ENCODE measurements around the gene SAV1.

Gene SAV1

DNA sequence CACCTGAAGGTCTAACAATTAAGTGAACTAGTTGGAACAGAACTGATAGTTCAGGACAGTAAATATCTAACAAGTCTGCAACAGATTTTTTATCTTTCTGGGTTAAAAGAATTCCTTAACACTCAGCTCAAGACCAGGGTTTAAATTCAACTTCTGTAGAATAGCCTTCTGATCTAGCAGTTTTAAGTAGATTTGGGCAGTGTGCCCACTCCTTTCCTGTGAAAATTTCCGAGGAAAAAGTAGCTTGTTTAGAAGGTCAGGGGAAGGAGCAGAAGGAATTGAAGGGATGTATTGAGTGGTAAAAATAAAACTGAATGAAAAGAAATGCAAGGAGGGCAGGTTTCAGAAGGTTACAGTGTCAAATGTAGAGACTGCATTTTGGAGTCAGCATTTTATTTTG, 62.3 kb downstream of the SAV1 start:
- no peak for DNase-seq

DNA sequence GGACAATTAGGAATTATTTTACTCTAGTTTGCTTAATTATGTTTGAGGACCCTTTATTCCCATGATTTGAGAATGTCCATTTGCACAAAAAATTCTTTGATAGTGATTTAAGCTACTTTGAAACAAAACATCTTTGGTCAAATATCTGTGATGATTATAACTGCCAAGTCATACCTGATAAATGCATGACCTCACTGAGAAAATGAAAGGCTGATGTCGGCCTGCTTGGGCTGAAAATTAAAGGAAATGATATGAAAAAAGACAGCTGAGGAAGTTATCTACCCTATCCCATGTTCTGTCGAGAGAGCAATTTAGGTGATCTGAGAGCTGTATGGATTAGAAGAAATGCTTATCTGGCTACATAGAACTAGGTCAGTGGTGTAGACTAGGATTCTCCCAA, 64.5 kb downstream of the SAV1 start:
- DNase-seq: no peak

DNA sequence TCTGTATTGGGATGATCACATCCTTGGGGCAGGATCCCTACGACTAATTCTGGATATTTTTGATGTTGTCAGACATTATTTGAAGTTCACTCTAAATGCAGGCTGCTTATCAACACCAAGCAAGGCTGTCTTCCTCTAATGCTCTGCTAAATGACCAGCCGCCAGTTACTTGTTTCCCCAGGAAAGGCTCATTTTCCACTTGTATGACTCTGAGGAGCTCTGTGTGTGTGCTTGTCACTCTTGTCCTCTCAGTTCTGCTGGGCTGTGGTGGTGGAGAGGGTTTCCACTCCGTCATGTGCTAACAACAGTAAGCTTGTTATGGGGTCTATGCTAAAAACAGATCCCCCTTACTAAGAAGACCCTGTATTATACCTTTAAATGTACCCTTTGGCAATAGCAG, 66.1 kb downstream of the SAV1 start:
- no peak for DNase-seq

DNA sequence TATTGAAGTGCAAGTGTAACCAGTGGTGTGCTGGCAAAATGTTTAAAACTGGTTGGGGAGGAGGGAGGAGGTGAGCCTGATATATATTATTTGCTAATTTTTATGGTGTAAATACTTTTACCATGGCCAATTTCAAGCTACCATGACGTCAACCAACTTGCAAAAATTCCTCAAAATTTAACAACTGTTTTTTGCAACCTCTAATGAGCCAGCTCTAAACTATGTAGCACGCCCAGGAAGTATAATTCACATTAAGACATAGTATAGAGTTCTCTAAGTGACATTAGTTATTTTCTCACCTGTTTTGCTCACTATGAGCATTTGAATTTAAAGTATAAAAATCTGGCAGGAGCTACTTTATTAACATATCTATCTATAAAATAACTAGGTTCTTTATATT, 66.7 kb downstream of the SAV1 start:
- DNase-seq: no peak

DNA sequence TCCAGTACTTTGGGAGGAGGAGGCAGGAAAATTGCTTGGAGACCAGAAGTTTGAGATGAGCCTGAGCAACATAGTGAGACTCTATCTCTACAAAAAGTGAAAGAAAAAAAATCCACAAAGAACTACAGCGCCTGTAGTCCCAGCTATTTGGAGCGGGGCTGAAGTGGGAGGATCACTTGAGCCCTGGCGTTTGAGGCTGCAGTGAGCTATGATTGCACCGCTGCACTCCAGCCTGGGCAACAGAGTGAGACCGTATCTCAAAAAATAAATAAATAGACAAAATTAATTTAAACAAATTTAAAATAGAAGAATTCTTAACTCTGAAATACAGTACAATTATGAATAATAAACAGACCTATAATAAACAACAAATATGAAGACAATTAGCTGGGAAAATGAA, 67.3 kb downstream of the SAV1 start:
- no peak for DNase-seq

DNA sequence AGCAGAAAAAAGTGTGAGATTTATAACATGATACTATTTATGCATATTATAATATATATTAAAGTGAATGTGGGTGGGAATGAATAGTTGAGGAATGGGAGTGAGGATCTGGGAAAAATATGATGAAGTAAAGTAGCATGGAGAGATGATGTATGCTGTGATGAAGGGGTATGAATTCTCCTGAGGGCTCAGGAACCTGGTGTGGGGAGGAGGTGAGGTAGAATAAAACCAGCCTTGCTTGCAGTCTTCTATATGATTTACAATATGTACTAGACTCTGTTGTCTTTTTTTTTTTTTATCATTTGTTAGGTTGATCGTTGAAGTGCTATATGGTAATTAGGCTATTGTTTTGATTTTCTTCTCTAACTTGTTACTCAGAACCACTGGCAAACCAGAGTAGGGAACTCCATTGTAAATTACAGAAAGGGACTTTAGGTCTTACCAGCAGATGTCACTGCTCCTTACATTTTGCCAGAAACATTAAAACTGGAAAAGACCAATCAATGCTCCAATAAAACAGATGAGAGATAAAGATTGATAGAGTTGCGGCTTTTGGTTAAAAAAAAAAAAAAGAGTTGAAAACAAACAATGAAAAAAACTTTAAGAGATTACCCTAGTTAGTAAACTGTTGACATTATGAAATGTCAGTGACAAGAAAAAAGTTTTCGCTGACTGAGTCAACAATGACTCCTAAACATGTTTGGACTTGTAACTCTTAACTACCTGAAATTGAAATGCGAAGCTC, 68.2 kb downstream of the SAV1 start:
- no peak for DNase-seq

DNA sequence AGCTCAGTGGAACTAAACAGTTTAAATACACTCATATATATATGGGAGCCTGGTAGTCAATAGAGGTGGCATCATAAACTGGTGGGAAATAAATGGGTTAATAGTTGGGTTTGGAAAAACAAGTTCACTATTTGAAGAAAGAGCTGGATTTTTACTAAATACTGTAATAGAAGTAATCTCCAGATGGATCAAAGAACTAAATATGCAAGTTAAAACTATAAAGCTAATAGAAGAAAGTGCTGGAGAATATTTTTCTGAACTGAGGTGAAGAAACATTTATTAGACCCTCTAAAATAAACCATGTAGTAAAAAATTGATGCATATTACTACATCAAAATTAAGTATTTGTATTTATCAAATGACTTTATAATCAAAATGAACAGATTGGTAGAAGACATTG, 69.3 kb downstream of the SAV1 start:
- DNase-seq: no peak

DNA sequence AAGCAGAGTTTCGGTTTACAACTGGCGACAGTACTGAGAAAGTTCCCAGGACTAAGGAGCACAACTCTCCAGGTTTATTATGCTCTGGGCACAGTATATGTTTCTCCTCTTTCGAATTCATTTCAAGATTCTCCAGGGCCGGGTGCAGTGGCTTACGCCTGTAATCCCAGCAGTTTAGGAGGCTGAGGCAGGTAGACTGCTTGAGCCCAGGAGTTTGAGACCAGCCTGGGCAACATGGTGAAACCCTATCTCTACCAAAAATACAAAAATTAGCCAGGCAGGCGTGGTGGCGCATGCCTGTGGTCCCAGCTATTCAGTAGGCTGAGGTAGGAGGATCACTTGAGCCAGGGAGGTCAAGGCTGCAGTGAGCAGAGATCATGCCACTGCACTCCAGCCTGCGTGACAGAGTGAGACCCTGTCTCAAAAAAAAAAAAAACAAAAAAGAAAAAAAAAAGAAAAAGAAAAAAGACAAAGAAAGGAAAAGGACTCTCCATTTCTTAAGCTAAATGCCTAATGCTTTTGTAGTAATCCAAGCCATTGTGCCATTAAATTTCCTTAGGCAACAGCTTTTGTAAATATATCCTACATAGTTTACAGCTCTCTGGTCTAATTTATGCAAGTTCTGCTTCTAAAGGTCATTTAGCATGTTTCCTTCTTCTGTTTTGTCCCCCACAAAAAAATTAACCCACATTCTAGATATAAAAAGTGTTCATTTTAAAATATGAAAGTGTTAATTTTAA, 73.4 kb downstream of the SAV1 start:
- no peak for DNase-seq

DNA sequence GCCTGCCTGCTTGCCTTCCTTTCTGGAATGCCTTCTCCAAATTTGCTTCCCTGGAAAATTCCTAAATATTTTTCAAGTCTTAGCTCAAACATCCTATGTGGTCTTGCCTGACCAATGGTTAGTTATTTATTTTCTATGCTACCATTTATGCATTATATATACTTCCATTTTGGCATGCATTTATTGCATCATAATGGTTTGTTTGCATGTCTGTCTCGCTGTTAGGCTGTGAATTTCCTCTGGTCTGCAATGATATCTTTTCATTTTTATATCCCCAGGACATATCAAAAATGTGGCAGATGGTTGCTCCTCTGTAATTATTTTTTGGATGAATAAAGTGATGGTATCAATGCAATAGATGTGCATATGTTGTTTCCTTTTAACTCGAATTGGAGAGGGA, 77.6 kb downstream of the SAV1 start:
- no peak for DNase-seq
